HAP-1 (cell line): ENCODE results near the gene COL9A2.
"Not testable (repeated sequence)": the region's sequence is repeated elsewhere in the genome, so short reads cannot be mapped to it uniquely, and the experiment has no call there.

Source experiments
- DNase-seq, 2 experiments: peaks; one replicate each; pipeline ENCODE4 v3.0.0-alpha.2; 2016 to 2020; ENCODE audit warnings: low spot score in 2 of 2
- H3K27me3 ChIP-seq: fragments of 250-450 bp; sonication (Bioruptor Pico); 2 replicates; pipeline ENCODE4 v1.5.1; 2020; ENCODE audit warnings: low read depth, mild to moderate bottlenecking, moderate library complexity
- H3K36me3 ChIP-seq: fragments of 250-450 bp; sonication (Bioruptor Pico); replicated peaks from 2 replicates; pipeline ENCODE4 v1.5.1; 2020; ENCODE audit warnings: mild to moderate bottlenecking
- H3K4me1 ChIP-seq: fragments of 250-450 bp; sonication (Bioruptor Pico); 2 replicates; pipeline ENCODE4 v1.5.1; 2020; ENCODE audit warnings: mild to moderate bottlenecking
- H3K4me3 ChIP-seq: fragments of 250-450 bp; sonication (Bioruptor Pico); 2 replicates; pipeline ENCODE4 v1.5.1; 2020; ENCODE audit warnings: mild to moderate bottlenecking, moderate library complexity
- H3K9me3 ChIP-seq: fragments of 250-450 bp; sonication (Bioruptor Pico); 2 replicates; pipeline ENCODE4 v1.5.1; 2020; ENCODE audit warnings: mild to moderate bottlenecking, moderate library complexity
- in situ Hi-C: fragments of 300-500 bp; cut with MboI; formaldehyde crosslinking; loops from 3 replicates; pipeline ENCODE4 v1.14.3; 2020; ENCODE audit warnings: low sequenced_read_pairs, inconsistent platforms, mixed read lengths

The COL9A2 gene

DNA sequence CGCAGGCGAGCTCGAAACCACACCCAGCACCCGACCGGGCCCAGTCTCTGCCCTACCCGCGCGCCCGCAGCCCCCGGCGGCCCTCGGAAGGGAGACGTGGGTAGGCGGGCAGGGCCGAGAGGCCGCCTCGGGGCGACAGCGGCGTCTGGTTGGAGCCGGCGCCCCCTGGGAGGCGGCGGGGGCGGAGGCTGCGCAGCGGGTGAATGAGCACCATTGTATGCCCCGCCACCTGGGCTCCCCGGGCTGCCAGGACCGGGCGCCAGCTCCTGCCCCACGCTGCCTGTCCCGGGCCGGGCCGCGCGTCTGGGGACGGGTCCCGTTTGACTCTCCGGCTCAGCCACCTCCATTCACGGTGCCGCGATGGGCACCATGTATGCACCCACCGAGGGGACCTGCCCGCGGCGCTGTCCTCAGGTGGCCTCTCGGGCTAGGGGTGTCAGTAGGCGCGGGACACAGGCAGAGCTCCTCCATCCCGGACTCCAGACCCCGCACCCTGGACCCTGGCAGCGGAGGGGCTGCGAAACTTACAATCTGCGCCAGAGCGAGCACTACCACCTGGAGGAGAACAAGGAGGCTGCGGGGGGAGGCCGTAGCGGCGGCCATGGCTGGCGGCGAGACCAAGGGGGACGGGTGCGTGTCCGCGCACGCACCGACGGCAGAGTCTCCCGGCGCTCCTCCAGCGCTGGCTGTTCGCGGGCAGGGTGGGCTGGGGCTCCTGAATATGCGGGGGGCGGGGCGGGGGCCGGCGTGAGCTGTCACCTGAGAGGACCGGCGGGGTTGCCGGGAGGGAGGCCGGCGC, at the start of gene COL9A2:
Gene COL9A2, minus strand, starts transcription at position 692 of the 799 bp plus-strand sequence. Its CDS starts 89 bp downstream, at position 603.
- Histone ChIP-seq H3K36me3 (no peaks in the 10 kb centered on the region), H3K9me3 (no peaks in the 10 kb centered on the region), H3K4me3 (no peak within 1 kb of the TSS), H3K4me1 (0 out of 2 replicates have a peak, but pooled peaks cover 3% of the 10 kb centered on the region), H3K27me3 (no peaks in the 10 kb centered on the region; the same call in 1 of the 2 replicates)
- no peak for DNase-seq
- in situ Hi-C loops: no loop called here

DNA sequence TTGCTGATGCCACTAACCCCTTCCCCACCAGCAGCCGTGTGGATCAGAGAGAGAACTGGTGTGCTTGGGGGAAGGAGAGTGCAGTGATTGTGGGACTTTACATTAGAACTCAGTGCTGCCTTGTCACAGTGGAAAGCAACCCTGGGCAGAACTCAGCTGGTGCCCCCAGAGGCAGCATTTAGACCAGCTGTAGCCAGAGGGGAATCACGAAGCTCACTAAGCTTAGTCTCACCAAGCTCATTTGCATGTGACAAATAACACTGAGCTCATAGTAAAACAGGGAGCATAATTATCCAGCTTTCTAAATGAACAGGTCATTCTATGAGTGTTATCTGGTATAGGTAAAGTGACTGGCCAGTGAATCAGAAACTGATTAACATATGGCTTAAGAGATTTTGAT, 46.6 kb upstream of the COL9A2 start:
- in situ Hi-C loops: no loop called here
- H3K4me3 ChIP-seq: no peak overlapping the region
- DNase-seq: no peak

GRCh38 chr1:40362699-40363098, 45.6 kb upstream of the COL9A2 start:
- no peak overlapping the region for H3K4me3 ChIP-seq

More for the DNA sequence above, 46.6 kb upstream of the COL9A2 start:
- no peaks in the 10 kb centered on the region for H3K27me3 ChIP-seq
- H3K4me1 ChIP-seq: no peaks in the 10 kb centered on the region
- H3K9me3 ChIP-seq: no peaks in the 10 kb centered on the region
- H3K36me3 ChIP-seq: no peaks in the 10 kb centered on the region

GRCh38 chr1:40362199-40362598, 45.1 kb upstream of the COL9A2 start:
- DNase-seq: no peak
- no peaks in the 10 kb centered on the region for H3K27me3 ChIP-seq
- H3K4me1 ChIP-seq: no peaks in the 10 kb centered on the region
- in situ Hi-C loops: no loop called here
- H3K4me3 ChIP-seq: no peak overlapping the region
- peaks cover 3% of the 10 kb centered on the region for H3K9me3 ChIP-seq
- H3K36me3 ChIP-seq: no peaks in the 10 kb centered on the region

More at GRCh38 chr1:40362699-40363098, 45.6 kb upstream of the COL9A2 start:
- H3K36me3 ChIP-seq: no peaks in the 10 kb centered on the region
- no peak for DNase-seq
- no peaks in the 10 kb centered on the region for H3K4me1 ChIP-seq
- in situ Hi-C loops: no loop called here
- no peaks in the 10 kb centered on the region for H3K27me3 ChIP-seq
- peaks cover under 1% of the 10 kb centered on the region; the same call in 1 of the 2 replicates for H3K9me3 ChIP-seq

- no peak overlapping the region for H3K4me3 ChIP-seq
- no peaks in the 10 kb centered on the region for H3K36me3 ChIP-seq
- in situ Hi-C loops: no loop called here
- peaks cover 6% of the 10 kb centered on the region for H3K9me3 ChIP-seq
- H3K4me1 ChIP-seq: no peaks in the 10 kb centered on the region
- no peak for DNase-seq
- no peaks in the 10 kb centered on the region for H3K27me3 ChIP-seq
These were observed 44.6 kb upstream of the COL9A2 start for GRCh38 chr1:40361637-40362036.

- H3K27me3 ChIP-seq: no peaks in the 10 kb centered on the region
- in situ Hi-C loops: no loop called here
- no peak for DNase-seq
- no peaks in the 10 kb centered on the region for H3K36me3 ChIP-seq
- no peak overlapping the region for H3K4me3 ChIP-seq
- H3K4me1 ChIP-seq: no peaks in the 10 kb centered on the region
- H3K9me3 ChIP-seq: peaks cover 6% of the 10 kb centered on the region
These were observed 44.1 kb upstream of the COL9A2 start for GRCh38 chr1:40361201-40361600.

DNA sequence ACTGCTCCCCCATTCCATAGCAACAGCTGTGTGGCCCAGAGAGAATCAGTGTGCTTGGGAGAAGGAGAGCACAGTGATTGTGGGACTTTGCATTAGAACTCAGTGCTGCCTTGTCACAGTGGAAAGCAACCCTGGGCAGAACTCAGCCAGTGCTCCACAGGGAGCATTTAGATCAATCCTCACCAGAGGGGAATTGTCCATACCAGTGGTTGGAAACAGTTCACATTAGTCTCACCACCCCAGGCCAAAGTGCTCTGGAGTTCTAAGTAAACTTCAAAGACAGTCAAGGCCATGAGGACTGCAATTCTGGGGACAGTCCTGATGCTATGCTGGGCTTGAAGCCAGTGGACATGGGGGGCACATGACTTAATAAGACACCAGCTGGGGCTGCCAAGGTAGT, 43.5 kb upstream of the COL9A2 start:
- H3K36me3 ChIP-seq: no peaks in the 10 kb centered on the region
- H3K9me3 ChIP-seq: peaks cover 6% of the 10 kb centered on the region
- H3K4me1 ChIP-seq: no peaks in the 10 kb centered on the region
- in situ Hi-C loops: no loop called here
- no peak for DNase-seq
- no peak overlapping the region for H3K4me3 ChIP-seq
- no peaks in the 10 kb centered on the region for H3K27me3 ChIP-seq

GRCh38 chr1:40357625-40358024, 40.5 kb upstream of the COL9A2 start:
- no peaks in the 10 kb centered on the region for H3K27me3 ChIP-seq
- H3K9me3 ChIP-seq: peaks cover 6% of the 10 kb centered on the region
- DNase-seq: no peak
- no peaks in the 10 kb centered on the region for H3K36me3 ChIP-seq
- no peak overlapping the region for H3K4me3 ChIP-seq
- no peaks in the 10 kb centered on the region for H3K4me1 ChIP-seq
- in situ Hi-C loops: no loop called here

- Histone ChIP-seq H3K4me3 (no peak overlapping the region), H3K27me3 (no peaks in the 10 kb centered on the region), H3K4me1 (no peaks in the 10 kb centered on the region), H3K36me3 (no peaks in the 10 kb centered on the region), H3K9me3 (peaks cover 6% of the 10 kb centered on the region)
- in situ Hi-C loops: no loop called here
- no peak for DNase-seq
These were observed 36.0 kb upstream of the COL9A2 start for GRCh38 chr1:40353082-40353481.

DNA sequence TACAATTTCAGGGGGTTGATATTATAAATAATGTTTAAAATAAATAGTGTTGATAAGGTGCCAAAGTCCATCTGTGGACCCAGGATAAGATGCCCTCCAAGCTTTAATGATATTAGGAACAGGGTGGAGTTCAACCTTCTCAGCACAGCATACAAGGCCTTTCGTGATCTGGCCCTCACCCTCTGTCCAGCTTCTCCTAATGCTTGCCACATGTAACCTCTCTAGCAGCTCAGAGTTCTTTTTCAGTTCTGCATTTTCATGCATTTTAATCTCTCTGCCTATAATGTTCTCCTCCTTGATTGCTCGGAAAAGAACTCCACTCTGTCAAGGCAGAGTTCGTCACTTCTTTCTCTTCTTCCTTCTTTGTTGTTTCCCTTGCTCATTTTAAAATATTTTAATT, 35.0 kb upstream of the COL9A2 start:
- no peak for DNase-seq
- H3K27me3 ChIP-seq: no peaks in the 10 kb centered on the region
- H3K36me3 ChIP-seq: no peaks in the 10 kb centered on the region
- no peak overlapping the region for H3K4me3 ChIP-seq
- no peaks in the 10 kb centered on the region for H3K4me1 ChIP-seq
- in situ Hi-C loops: no loop called here
- peaks cover 2% of the 10 kb centered on the region; the same call in 1 of the 2 replicates for H3K9me3 ChIP-seq

DNA sequence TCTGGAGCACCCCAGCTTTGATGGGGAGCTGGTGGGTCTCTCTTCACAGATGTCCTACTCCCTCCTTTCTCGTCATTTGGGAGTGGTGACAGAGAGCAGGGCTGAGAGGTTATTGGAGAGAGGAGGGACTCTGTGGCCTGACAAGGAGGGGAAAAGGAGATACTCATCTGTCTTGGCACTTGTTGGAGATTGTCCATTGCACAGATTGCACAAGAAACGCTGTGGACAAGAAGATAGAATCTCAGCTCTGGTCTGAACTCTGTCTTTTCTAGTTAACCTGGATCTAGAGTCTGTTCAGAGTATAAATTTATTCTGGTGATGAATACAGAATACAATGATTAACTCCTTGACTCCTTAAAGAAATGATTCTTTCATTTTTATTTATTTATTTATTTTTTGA, 34.0 kb upstream of the COL9A2 start:
- no peak for DNase-seq
- in situ Hi-C loops: no loop called here
- no peaks in the 10 kb centered on the region for H3K4me1 ChIP-seq

DNA sequence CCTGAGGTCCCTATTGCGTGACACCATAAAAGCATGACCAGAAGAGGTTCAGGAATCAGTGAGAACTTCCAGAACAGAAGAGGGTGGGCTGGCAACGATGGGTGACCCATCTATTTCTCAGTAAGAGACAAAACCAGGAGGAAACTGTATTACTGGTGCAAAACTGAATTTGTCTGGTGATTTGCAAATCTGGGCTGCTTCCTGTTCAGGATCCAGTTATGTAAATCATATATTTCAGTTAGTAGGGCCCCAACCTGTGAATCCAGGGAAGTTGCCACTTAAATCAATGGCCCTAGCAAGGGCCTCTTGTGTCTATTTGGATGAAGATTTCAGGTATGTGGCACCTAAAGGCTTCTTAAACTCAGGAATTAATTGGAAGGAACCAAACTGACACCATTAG, 33.3 kb upstream of the COL9A2 start:
- in situ Hi-C loops: no loop called here
- Histone ChIP-seq H3K4me3 (no peak overlapping the region), H3K4me1 (no peaks in the 10 kb centered on the region), H3K27me3 (no peaks in the 10 kb centered on the region), H3K36me3 (no peaks in the 10 kb centered on the region), H3K9me3 (no peaks in the 10 kb centered on the region)
- no peak for DNase-seq

More for the DNA sequence above, 34.0 kb upstream of the COL9A2 start:
- no peak overlapping the region for H3K4me3 ChIP-seq
- H3K36me3 ChIP-seq: no peaks in the 10 kb centered on the region
- H3K9me3 ChIP-seq: no peaks in the 10 kb centered on the region
- H3K27me3 ChIP-seq: no peaks in the 10 kb centered on the region

DNA sequence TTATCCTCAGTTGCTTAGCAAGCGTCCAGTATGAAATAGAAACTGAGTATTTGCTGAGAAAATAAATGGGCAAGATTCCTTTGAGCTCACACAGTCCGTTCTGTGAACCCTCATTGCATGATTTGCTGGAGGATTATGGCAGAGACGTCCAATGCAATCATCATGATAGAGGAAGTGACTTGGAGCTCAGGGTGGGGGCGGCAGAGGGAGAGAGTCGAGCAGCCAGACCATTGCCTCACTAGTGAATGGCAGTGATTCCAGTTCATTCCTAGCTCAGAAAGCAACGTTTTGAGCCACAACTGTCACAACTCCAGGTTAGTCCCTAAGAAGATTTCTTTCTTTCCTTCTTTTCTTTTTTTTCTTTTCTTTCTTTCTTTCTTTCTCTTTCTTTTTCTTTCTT, 27.5 kb upstream of the COL9A2 start:
- Histone ChIP-seq H3K4me1 (peaks cover 6% of the 10 kb centered on the region), H3K27me3 (no peaks in the 10 kb centered on the region), H3K4me3 (no peak overlapping the region), H3K36me3 (no peaks in the 10 kb centered on the region), H3K9me3 (no peaks in the 10 kb centered on the region)
- DNase-seq: peak in 1 of 2 experiments; percentile 41
- in situ Hi-C loops: no loop called here

GRCh38 chr1:40342381-40342717, 25.3 kb upstream of the COL9A2 start:
- H3K9me3 ChIP-seq, H3K36me3 ChIP-seq, DNase-seq, in situ Hi-C loops, H3K4me3 ChIP-seq, H3K27me3 ChIP-seq, H3K4me1 ChIP-seq: not testable (repeated sequence)
